Transverse colon (tissue), 4 donors: ENCODE results near the gene PABPN1L.

Experiments used
- POLR2A ChIP-seq: fragments of 450-650 bp; IDR thresholded peaks from one replicate; pipeline ENCODE4 v1.6.1; 2016; ENCODE audit warnings: antibody characterized with exemption, mild to moderate bottlenecking, moderate library complexity
- POLR2AphosphoS5 ChIP-seq, 3 donors: sonication (generic); formaldehyde crosslinking; IDR thresholded peaks; one replicate each; pipeline ENCODE4 v1.6.1; 2016; ENCODE audit warnings: antibody characterized with exemption in 3 of 3
- TF ChIP-seq, protein P1 (sequence below), 5 experiments: fragments of 200-600 bp in 3 of 5; fragments of 450-650 bp in 2 of 5; sonication (generic) in 3 of 5; IDR thresholded peaks; 1 replicate in 2 of 5; 2 replicates in 3 of 5; pipeline ENCODE4 v1.5.1; 2016 to 2017; ENCODE audit warnings: antibody characterized with exemption in 5 of 5, inconsistent platforms in 3 of 5, mild to moderate bottlenecking in 2 of 5, moderate library complexity in 1 of 5

DNA sequence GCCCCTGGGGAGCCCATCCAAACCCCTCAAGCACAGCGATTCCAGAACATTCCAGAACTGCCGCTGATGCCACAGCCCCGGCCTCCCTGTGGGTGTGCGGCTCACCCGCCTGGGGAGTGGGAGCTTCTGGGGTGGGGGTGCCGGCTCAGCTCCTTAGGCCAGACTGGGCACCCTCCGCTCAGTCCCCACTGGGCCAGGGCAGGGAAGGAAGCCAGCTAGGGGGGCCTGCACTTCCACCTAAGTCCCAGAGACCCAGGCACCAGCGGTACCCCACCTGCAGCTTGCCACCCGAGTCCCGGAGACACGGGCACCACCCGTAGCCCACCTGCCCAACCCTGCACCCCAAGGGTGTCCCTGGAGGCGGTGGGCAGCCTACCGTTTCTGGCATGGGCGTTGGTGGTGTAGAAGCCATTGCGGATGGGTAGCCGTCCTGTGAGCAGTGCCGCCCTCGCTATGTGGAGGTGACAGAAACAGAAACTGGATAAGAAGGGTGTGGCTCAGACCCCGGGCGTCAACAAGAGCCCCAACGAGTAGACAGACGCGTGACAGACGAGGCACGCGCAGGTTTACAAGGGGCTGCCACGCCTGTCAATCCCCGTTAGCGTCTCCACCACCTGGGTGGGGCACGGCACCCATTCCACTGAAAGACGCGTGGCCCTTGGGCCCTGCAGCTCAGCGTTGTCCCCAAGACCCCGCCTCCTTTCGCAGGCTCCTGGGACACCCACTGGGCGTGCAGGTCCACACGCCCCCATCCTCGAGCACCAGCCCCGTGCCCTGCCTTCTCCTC lies 24.7 kb downstream of the PABPN1L start:
- TF ChIP-seq, protein P1, sequence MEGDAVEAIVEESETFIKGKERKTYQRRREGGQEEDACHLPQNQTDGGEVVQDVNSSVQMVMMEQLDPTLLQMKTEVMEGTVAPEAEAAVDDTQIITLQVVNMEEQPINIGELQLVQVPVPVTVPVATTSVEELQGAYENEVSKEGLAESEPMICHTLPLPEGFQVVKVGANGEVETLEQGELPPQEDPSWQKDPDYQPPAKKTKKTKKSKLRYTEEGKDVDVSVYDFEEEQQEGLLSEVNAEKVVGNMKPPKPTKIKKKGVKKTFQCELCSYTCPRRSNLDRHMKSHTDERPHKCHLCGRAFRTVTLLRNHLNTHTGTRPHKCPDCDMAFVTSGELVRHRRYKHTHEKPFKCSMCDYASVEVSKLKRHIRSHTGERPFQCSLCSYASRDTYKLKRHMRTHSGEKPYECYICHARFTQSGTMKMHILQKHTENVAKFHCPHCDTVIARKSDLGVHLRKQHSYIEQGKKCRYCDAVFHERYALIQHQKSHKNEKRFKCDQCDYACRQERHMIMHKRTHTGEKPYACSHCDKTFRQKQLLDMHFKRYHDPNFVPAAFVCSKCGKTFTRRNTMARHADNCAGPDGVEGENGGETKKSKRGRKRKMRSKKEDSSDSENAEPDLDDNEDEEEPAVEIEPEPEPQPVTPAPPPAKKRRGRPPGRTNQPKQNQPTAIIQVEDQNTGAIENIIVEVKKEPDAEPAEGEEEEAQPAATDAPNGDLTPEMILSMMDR (IDR thresholded peaks at IDR 0.05) = no peak
- TF ChIP-seq POLR2A (no peak), POLR2AphosphoS5 (IDR thresholded peaks at IDR 0.05) (no peak)
